Measurements from ENCODE around the gene TAF6L.
A peak's percentile ranks its signal among the peaks of the same experiment; 100 is the strongest.
"Not testable (repeated sequence)": the region's sequence is repeated elsewhere in the genome, so short reads cannot be mapped to it uniquely, and the experiment has no call there.

Gene TAF6L

GRCh38 chr11:62726915-62727164 lies 44.4 kb upstream of the TAF6L start:
- no peak for TF ChIP-seq CTCF (IDR thresholded peaks at IDR 0.05)
- Histone ChIP-seq H3K27me3 (no peaks in the 10 kb centered on the region), H3K27ac (peak overlapping the region; percentile 88 to 90), H3K4me1 (peaks cover 0 to 62% (median 44%) of the 10 kb centered on the region in 4 donors), H3K9me3 (no peaks in the 10 kb centered on the region), H3K36me3 (peaks cover 25 to 31% (median 25%) of the 10 kb centered on the region in 3 donors), H3K4me3 (peak overlapping the region; percentile 85 to 89)
- intact Hi-C loops (cut with DNase I; ENCODE audit: low total_unique reads) = no loop called here
- no peak for DNase-seq

DNA sequence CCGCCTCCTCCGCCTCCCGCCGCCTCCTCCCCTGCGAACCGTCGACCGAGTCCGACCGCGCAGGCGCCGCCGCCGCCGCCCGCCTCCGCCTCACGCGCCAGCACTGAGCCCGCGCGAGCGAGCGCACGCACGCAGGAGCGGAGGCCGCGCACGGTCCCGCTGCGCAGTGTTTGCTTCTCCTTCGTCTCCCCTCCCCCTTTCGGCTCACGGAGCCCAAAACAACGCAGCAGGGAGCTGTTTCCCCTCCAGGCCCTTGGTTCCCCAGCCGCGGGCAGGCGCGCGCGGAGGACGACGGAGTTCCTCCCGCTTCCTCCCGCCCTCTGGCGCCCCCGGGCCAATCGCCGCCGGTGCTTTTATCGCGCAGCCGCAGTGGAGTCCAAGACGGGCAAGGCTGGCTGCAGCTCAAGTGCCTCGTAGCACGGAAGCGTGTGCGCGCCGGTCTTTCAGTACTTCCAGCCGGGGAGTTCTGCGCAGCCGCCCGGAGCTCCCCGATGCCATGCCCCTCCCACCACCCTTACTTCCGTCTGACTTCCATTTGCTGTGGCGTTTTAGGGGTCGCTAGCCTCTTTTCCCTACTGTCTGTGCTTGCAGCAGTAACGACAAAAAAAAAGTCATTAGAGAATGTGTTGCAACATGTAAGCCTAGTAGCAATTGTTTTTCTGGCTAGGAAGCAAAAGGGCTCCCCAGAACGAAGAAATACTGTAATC lies 43.9 kb upstream of the TAF6L start, which contains the start of gene HNRNPUL2:
TSS of gene HNRNPUL2 (minus strand) at position 293 of the 707 bp plus-strand sequence. CDS start 301 bp downstream, outside the sequence.
- intact Hi-C loops (cut with DNase I; ENCODE audit: low total_unique reads) = no loop called here
- Histone ChIP-seq H3K27me3 (no peaks in the 10 kb centered on the region), H3K4me1 (peaks cover 0 to 62% (median 46%) of the 10 kb centered on the region in 4 donors), H3K27ac (peak within 1 kb of the TSS; percentile 88 to 90), H3K36me3 (peaks cover 20 to 31% (median 20%) of the 10 kb centered on the region in 3 donors), H3K9me3 (no peaks in the 10 kb centered on the region), H3K4me3 (peak within 1 kb of the TSS; percentile 85 to 89)
- peak; percentile 97 to 99 for DNase-seq
- no peak for TF ChIP-seq CTCF (IDR thresholded peaks at IDR 0.05)

GRCh38 chr11:62727872-62728170 lies 43.4 kb upstream of the TAF6L start:
- TF ChIP-seq CTCF (IDR thresholded peaks at IDR 0.05) = no peak
- Histone ChIP-seq H3K36me3 (peaks cover 15 to 30% (median 15%) of the 10 kb centered on the region in 3 donors), H3K4me1 (peaks cover 0 to 62% (median 46%) of the 10 kb centered on the region in 4 donors), H3K9me3 (no peaks in the 10 kb centered on the region), H3K4me3 (peak overlapping the region; percentile 85 to 89), H3K27me3 (no peaks in the 10 kb centered on the region), H3K27ac (peak overlapping the region; percentile 88 to 90)
- intact Hi-C loops (cut with DNase I; ENCODE audit: low total_unique reads) = loop anchor here (1.0 kb wide), 1 partner anchor 26 kb away; the partner anchor contains the start of gene ZBTB3
- DNase-seq = peak; percentile 87 to 93

DNA sequence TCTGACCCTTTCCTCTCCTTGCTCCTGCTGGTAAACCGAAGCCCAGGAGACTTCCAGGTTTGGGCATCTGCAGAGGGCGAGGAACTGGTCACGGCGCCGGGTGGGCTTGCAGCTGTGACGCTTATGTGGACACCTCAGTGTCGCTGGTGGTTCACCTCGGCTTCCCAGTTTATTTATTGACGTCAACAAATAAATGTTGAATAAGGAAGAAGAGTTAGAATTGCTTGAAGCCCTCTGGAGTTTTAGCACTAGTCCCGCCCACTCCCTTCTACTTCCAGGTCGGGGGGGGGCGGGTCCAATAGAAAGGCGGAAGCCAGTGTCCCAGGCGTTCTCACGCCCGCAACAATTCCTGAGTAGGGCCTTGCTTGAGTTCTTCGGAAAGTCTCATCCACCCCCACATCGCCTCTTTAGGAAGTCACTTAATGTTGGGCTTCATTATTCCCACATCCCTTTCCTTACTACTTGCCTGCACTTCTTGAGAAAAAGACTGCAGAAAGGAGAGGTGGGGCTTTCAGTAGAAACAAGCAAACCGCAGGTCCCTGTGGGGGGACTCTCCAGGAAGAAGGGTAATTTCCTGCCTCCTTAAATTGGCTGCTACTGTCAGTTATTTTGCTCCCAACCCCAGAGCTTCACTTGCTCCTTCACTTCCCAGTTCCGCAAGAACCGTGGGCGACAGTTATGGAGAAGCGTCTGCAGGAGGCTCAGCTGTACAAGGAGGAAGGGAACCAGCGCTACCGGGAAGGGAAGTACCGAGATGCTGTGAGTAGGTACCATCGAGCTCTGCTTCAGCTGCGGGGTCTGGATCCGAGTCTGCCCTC lies 42.8 kb upstream of the TAF6L start, which contains the start of gene TTC9C:
TSS of gene TTC9C (plus strand) at position 316 of the 818 bp plus-strand sequence. CDS start at position 679, 363 bp downstream.
- Histone ChIP-seq H3K27ac (peak within 1 kb of the TSS; percentile 88 to 90), H3K4me1 (peaks cover 0 to 58% (median 44%) of the 10 kb centered on the region in 4 donors), H3K36me3 (peaks cover 12 to 30% (median 13%) of the 10 kb centered on the region in 3 donors), H3K4me3 (peak within 1 kb of the TSS; percentile 85 to 89), H3K27me3 (no peaks in the 10 kb centered on the region), H3K9me3 (no peaks in the 10 kb centered on the region)
- intact Hi-C loops (cut with DNase I; ENCODE audit: low total_unique reads) = loop anchor here (1.0 kb wide), 1 partner anchor 26 kb away; the partner anchor contains the start of gene ZBTB3
- TF ChIP-seq CTCF (IDR thresholded peaks at IDR 0.05) = no peak
- DNase-seq = peak; percentile 93 to 94

GRCh38 chr11:62730076-62730475 lies 41.1 kb upstream of the TAF6L start:
- H3K9me3 ChIP-seq; H3K27me3 ChIP-seq; DNase-seq; intact Hi-C loops (cut with DNase I; ENCODE audit: low total_unique reads): not testable (repeated sequence)
- H3K4me1 ChIP-seq = peaks cover 0 to 41% (median 31%) of the 10 kb centered on the region in 4 donors
- H3K4me3 ChIP-seq = peak overlapping the region; percentile 85 to 89
- peak overlapping the region in 1 of 2 donors; percentile 90 for H3K27ac ChIP-seq
- H3K36me3 ChIP-seq = peaks cover 9 to 40% (median 19%) of the 10 kb centered on the region in 3 donors

- Histone ChIP-seq H3K9me3 (no peaks in the 10 kb centered on the region), H3K4me1 (peaks cover 0 to 29% (median 23%) of the 10 kb centered on the region in 4 donors), H3K4me3 (no peak overlapping the region), H3K27ac (no peak overlapping the region), H3K27me3 (no peaks in the 10 kb centered on the region), H3K36me3 (peaks cover 29 to 68% (median 38%) of the 10 kb centered on the region in 3 donors)
- no peak for DNase-seq
- TF ChIP-seq CTCF (IDR thresholded peaks at IDR 0.05) = no peak
- intact Hi-C loops (cut with DNase I; ENCODE audit: low total_unique reads) = no loop called here
These were observed 38.4 kb upstream of the TAF6L start for GRCh38 chr11:62732830-62733229.
